ENCODE data around the gene NUP214. TPM values are rescaled to one million over a fixed set of nuclear protein-coding genes. Genes with fewer than 3 reads are reported as not detected.

Gene NUP214
- total RNA-seq, 1 donor from 2014 or later: 51.5 TPM

- no peaks in the 10 kb centered on the region for H3K4me1 Mint-ChIP-seq (ENCODE audit: unreplicated experiment)
- no peaks in the 10 kb centered on the region for H3K9me3 Mint-ChIP-seq (ENCODE audit: unreplicated experiment)
- H3K36me3 Mint-ChIP-seq (ENCODE audit: unreplicated experiment): peaks cover 70% of the 10 kb centered on the region
- DNase-seq (ENCODE audit: extremely low spot score, unreplicated experiment): no peak
- H3K27me3 Mint-ChIP-seq (ENCODE audit: unreplicated experiment): no peaks in the 10 kb centered on the region
- TF ChIP-seq CTCF (IDR thresholded peaks at IDR 0.05): no peak
- H3K27ac Mint-ChIP-seq (ENCODE audit: unreplicated experiment): no peak overlapping the region
- H3K4me3 Mint-ChIP-seq (ENCODE audit: unreplicated experiment): no peak overlapping the region
Measured at GRCh38 chr9:131144201-131144600, 18.8 kb downstream of the NUP214 start.

GRCh38 chr9:131145245-131145644 is 19.9 kb downstream of the NUP214 start:
- Mint-ChIP-seq H3K4me3 (ENCODE audit: unreplicated experiment) (no peak overlapping the region), H3K9me3 (ENCODE audit: unreplicated experiment) (no peaks in the 10 kb centered on the region), H3K27me3 (ENCODE audit: unreplicated experiment) (no peaks in the 10 kb centered on the region), H3K4me1 (ENCODE audit: unreplicated experiment) (no peaks in the 10 kb centered on the region), H3K36me3 (ENCODE audit: unreplicated experiment) (peaks cover 70% of the 10 kb centered on the region), H3K27ac (ENCODE audit: unreplicated experiment) (no peak overlapping the region)
- DNase-seq (ENCODE audit: extremely low spot score, unreplicated experiment): no peak
- no peak for TF ChIP-seq CTCF (IDR thresholded peaks at IDR 0.05)

GRCh38 chr9:131146186-131146585 is 20.8 kb downstream of the NUP214 start:
- Mint-ChIP-seq H3K9me3 (ENCODE audit: unreplicated experiment) (no peaks in the 10 kb centered on the region), H3K36me3 (ENCODE audit: unreplicated experiment) (peaks cover 64% of the 10 kb centered on the region), H3K27ac (ENCODE audit: unreplicated experiment) (no peak overlapping the region), H3K27me3 (ENCODE audit: unreplicated experiment) (no peaks in the 10 kb centered on the region), H3K4me1 (ENCODE audit: unreplicated experiment) (no peaks in the 10 kb centered on the region), H3K4me3 (ENCODE audit: unreplicated experiment) (no peak overlapping the region)
- no peak for DNase-seq (ENCODE audit: extremely low spot score, unreplicated experiment)
- TF ChIP-seq CTCF (IDR thresholded peaks at IDR 0.05): no peak

GRCh38 chr9:131148276-131148675 is 22.9 kb downstream of the NUP214 start:
- H3K27ac Mint-ChIP-seq (ENCODE audit: unreplicated experiment): no peak overlapping the region
- no peak for DNase-seq (ENCODE audit: extremely low spot score, unreplicated experiment)
- no peaks in the 10 kb centered on the region for H3K4me1 Mint-ChIP-seq (ENCODE audit: unreplicated experiment)
- no peaks in the 10 kb centered on the region for H3K9me3 Mint-ChIP-seq (ENCODE audit: unreplicated experiment)
- H3K36me3 Mint-ChIP-seq (ENCODE audit: unreplicated experiment): peaks cover 66% of the 10 kb centered on the region
- no peak for TF ChIP-seq CTCF (IDR thresholded peaks at IDR 0.05)
- no peaks in the 10 kb centered on the region for H3K27me3 Mint-ChIP-seq (ENCODE audit: unreplicated experiment)
- H3K4me3 Mint-ChIP-seq (ENCODE audit: unreplicated experiment): no peak overlapping the region

GRCh38 chr9:131148966-131149687 is 23.7 kb downstream of the NUP214 start:
- Mint-ChIP-seq H3K4me3 (ENCODE audit: unreplicated experiment) (no peak overlapping the region), H3K9me3 (ENCODE audit: unreplicated experiment) (no peaks in the 10 kb centered on the region), H3K27ac (ENCODE audit: unreplicated experiment) (no peak overlapping the region)

More at GRCh38 chr9:131148966-131149687, 23.7 kb downstream of the NUP214 start:
- Mint-ChIP-seq H3K27me3 (ENCODE audit: unreplicated experiment) (no peaks in the 10 kb centered on the region), H3K4me1 (ENCODE audit: unreplicated experiment) (no peaks in the 10 kb centered on the region), H3K36me3 (ENCODE audit: unreplicated experiment) (peaks cover 65% of the 10 kb centered on the region)
- no peak for TF ChIP-seq CTCF (IDR thresholded peaks at IDR 0.05)
- DNase-seq (ENCODE audit: extremely low spot score, unreplicated experiment): no peak

All from osteocyte (in vitro differentiated cells).